CD14-positive monocyte (primary cell): ENCODE results near the gene TMEM187. TPM values are rescaled to one million over a fixed set of nuclear protein-coding genes. Genes with fewer than 3 reads are reported as not detected.
A peak's percentile ranks its signal among the peaks of the same experiment; 100 is the strongest.

Experiments used
- DNase-seq, 3 donors: peaks; one replicate each; pipeline ENCODE4 v3.0.0-alpha.2; 2011 to 2022
- H2AFZ ChIP-seq: 2 replicates; pipeline ENCODE4 v1.6.0; 2012; ENCODE audit warnings: mild to moderate bottlenecking, low read depth, low read length, inconsistent platforms; ENCODE audit not compliant: insufficient read depth, poor library complexity, severe bottlenecking
- H3K27ac ChIP-seq, 2 donors: 1 replicate in 1 of 2; 2 replicates in 1 of 2; pipeline ENCODE4 v1.5.1; 2012 to 2013; ENCODE audit warnings: low read length in 2 of 2, control low read depth in 1 of 2, inconsistent platforms in 1 of 2, low read depth in 1 of 2, mild to moderate bottlenecking in 1 of 2
- H3K27me3 ChIP-seq, 2 donors: one replicate each; pipeline versions ENCODE4 v1.6.0 to v1.6.1; 2011 to 2013; ENCODE audit warnings: low read length in 2 of 2; ENCODE audit not compliant: control insufficient read depth in 2 of 2, insufficient read depth in 2 of 2
- H3K36me3 ChIP-seq, 2 donors: replicated peaks in 1 of 2; 1 replicate in 1 of 2; 2 replicates in 1 of 2; pipeline versions ENCODE4 v1.5.1 to v1.6.1; 2012 to 2013; ENCODE audit warnings: low read length in 2 of 2, control low read depth in 1 of 2, inconsistent platforms in 1 of 2, mild to moderate bottlenecking in 1 of 2; ENCODE audit not compliant: insufficient read depth in 2 of 2, control insufficient read depth in 1 of 2
- H3K4me1 ChIP-seq, 2 donors: 1 replicate in 1 of 2; 2 replicates in 1 of 2; pipeline versions ENCODE4 v1.5.1 to v1.6.1; 2012 to 2013; ENCODE audit warnings: low read length in 2 of 2, control low read depth in 1 of 2, inconsistent platforms in 1 of 2, mild to moderate bottlenecking in 1 of 2, moderate library complexity in 1 of 2; ENCODE audit not compliant: insufficient read depth in 2 of 2, control insufficient read depth in 1 of 2
- H3K4me2 ChIP-seq: replicated peaks from 2 replicates; pipeline ENCODE3; 2012; ENCODE audit warnings: low read length, moderate library complexity, mild to moderate bottlenecking; ENCODE audit not compliant: poor library complexity, severe bottlenecking; ENCODE audit errors: extremely low read depth
- H3K4me3 ChIP-seq, 3 experiments: fragments of 200-600 bp in 1 of 3; sonication (generic) in 1 of 3; replicated peaks in 1 of 3; 1 replicate in 2 of 3; 2 replicates in 1 of 3; pipeline ENCODE4 v1.5.1; 2011 to 2013; ENCODE audit warnings: low read length in 3 of 3, mild to moderate bottlenecking in 3 of 3, control low read depth in 2 of 3, low read depth in 2 of 3, inconsistent platforms in 1 of 3, moderate library complexity in 1 of 3
- H3K79me2 ChIP-seq: 2 replicates; pipeline ENCODE4 v1.6.0; 2012; ENCODE audit warnings: mild to moderate bottlenecking, control low read depth, inconsistent platforms, low read length, moderate library complexity; ENCODE audit not compliant: insufficient read depth
- H3K9ac ChIP-seq: 2 replicates; pipeline ENCODE4 v1.6.0; 2017; ENCODE audit warnings: low read length, mild to moderate bottlenecking; ENCODE audit not compliant: insufficient read depth, poor library complexity, severe bottlenecking
- H3K9me3 ChIP-seq, 2 donors: replicated peaks in 1 of 2; 1 replicate in 1 of 2; 2 replicates in 1 of 2; pipeline versions ENCODE4 v1.5.1 to v1.6.1; 2012 to 2013; ENCODE audit warnings: low read length in 2 of 2, control low read depth in 1 of 2; ENCODE audit not compliant: control insufficient read depth in 1 of 2, insufficient read depth in 1 of 2
- H4K20me1 ChIP-seq: 2 replicates; pipeline ENCODE4 v1.6.0; 2012; ENCODE audit warnings: mild to moderate bottlenecking, low read length, control low read depth, moderate library complexity; ENCODE audit not compliant: insufficient read depth
- H3K27ac Mint-ChIP-seq, 7 donors: one replicate each; pipeline ENCODE4 v1.8.0; 2020; ENCODE audit warnings: mild to moderate bottlenecking in 7 of 7, mixed read lengths in 7 of 7, moderate library complexity in 6 of 7, inconsistent platforms in 2 of 7
- H3K27me3 Mint-ChIP-seq, 3 donors: one replicate each; pipeline ENCODE4 v1.8.0; 2021 to 2022; ENCODE audit warnings: low read depth in 3 of 3, mild to moderate bottlenecking in 3 of 3, mixed read lengths in 3 of 3, moderate library complexity in 3 of 3, inconsistent platforms in 1 of 3
- H3K36me3 Mint-ChIP-seq, 2 donors: one replicate each; pipeline ENCODE4 v1.8.0; 2020; ENCODE audit warnings: mixed read lengths in 2 of 2, inconsistent platforms in 1 of 2, mild to moderate bottlenecking in 1 of 2
- H3K4me1 Mint-ChIP-seq: one replicate; pipeline ENCODE4 v1.8.0; 2020; ENCODE audit warnings: mild to moderate bottlenecking, mixed read lengths
- H3K4me3 Mint-ChIP-seq, 2 donors: one replicate each; pipeline ENCODE4 v1.8.0; 2020; ENCODE audit warnings: mild to moderate bottlenecking in 2 of 2, mixed read lengths in 2 of 2, moderate library complexity in 1 of 2
- H3K9me3 Mint-ChIP-seq, 7 donors: one replicate each; pipeline ENCODE4 v1.8.0; 2020 to 2022; ENCODE audit warnings: mixed read lengths in 7 of 7, mild to moderate bottlenecking in 6 of 7, moderate library complexity in 6 of 7, inconsistent platforms in 2 of 7
- CTCF ChIP-seq: fragments of 200-600 bp; IDR thresholded peaks from one replicate; pipeline ENCODE4 v1.8.0; 2022; ENCODE audit warnings: antibody characterized with exemption, mild to moderate bottlenecking
- WGBS: methylation state at CpG from one replicate; pipeline ENCODE4 v1.1.5; 2013; ENCODE audit warnings: missing lambda C conversion rate; ENCODE audit not compliant: insufficient coverage; 5-methylcytosine and 5-hydroxymethylcytosine counted together
- intact Hi-C, 2 donors: fragments of 100-400 bp; cut with micrococcal nuclease; formaldehyde crosslinking; loops; one replicate each; pipeline versions ENCODE4 v1.15.0 to v1.15.1; 2023
- polyA plus RNA-seq, 3 donors: library from polyadenylated mRNA; depleted of rRNA in 1 of 3; unstranded in 2 of 3; stranded (reverse) in 1 of 3; fragments of 300-500 nt in 2 of 3; fragments of >200 nt in 1 of 3; fragmentation: Illumina TruSeq in 2 of 3; gene quantifications; 1 replicate in 2 of 3; 2 replicates in 1 of 3; pipeline ENCODE4 v1.2.3, GENCODE V29; 2012 to 2021

The TMEM187 gene
- polyA plus RNA-seq, 3 donors, result 2.8 to 10.3 (median 4.9) TPM

GRCh38 chrX:153960077-153960476 is 12.5 kb upstream of the TMEM187 start:
- Histone ChIP-seq H3K79me2 (peaks cover 39% of the 10 kb centered on the region), H3K9ac (no peak overlapping the region), H3K9me3 (no peaks in the 10 kb centered on the region), H4K20me1 (peaks cover 98% of the 10 kb centered on the region), H3K36me3 (peaks cover 96 to 97% of the 10 kb centered on the region in 2 donors), H3K27ac (no peak overlapping the region), H3K27me3 (no peaks in the 10 kb centered on the region), H3K4me3 (no peak overlapping the region), H3K4me2 (no peak overlapping the region), H2AFZ (no peak overlapping the region), H3K4me1 (no peaks in the 10 kb centered on the region)
- peak overlapping the region in 1 of 7 donors; percentile 70 for H3K27ac Mint-ChIP-seq
- H3K4me1 Mint-ChIP-seq, result no peaks in the 10 kb centered on the region
- H3K4me3 Mint-ChIP-seq, result no peak overlapping the region
- peaks cover 0 to 15% (median 0%) of the 10 kb centered on the region in 7 donors for H3K9me3 Mint-ChIP-seq
- peaks cover 66 to 97% of the 10 kb centered on the region in 2 donors for H3K36me3 Mint-ChIP-seq
- H3K27me3 Mint-ChIP-seq, result peaks cover 0 to 26% (median 0%) of the 10 kb centered on the region in 3 donors
- TF ChIP-seq CTCF, result no peak
- 100% methylated on average over 4 of the region's 16 CpGs for WGBS
- no peak for DNase-seq
- intact Hi-C loops, result no loop called here

- Histone ChIP-seq H3K27ac (no peak overlapping the region), H3K36me3 (peaks cover 88 to 97% of the 10 kb centered on the region in 2 donors)
- intact Hi-C loops, result no loop called here
Observed at GRCh38 chrX:153960786-153961185, 11.8 kb upstream of the TMEM187 start.

More at GRCh38 chrX:153960786-153961185, 11.8 kb upstream of the TMEM187 start:
- peaks cover 61 to 90% of the 10 kb centered on the region in 2 donors for H3K36me3 Mint-ChIP-seq
- H3K27me3 Mint-ChIP-seq, result peaks cover 0 to 25% (median 0%) of the 10 kb centered on the region in 3 donors
- no peak overlapping the region for H3K9ac ChIP-seq
- no peak overlapping the region for H2AFZ ChIP-seq
- DNase-seq, result no peak
- H3K4me1 ChIP-seq, result no peaks in the 10 kb centered on the region
- H3K4me3 Mint-ChIP-seq, result no peak overlapping the region
- WGBS, result 95% methylated on average over 10 of the region's 22 CpGs
- H3K4me1 Mint-ChIP-seq, result no peaks in the 10 kb centered on the region
- peaks cover 0 to 15% (median 0%) of the 10 kb centered on the region in 7 donors for H3K9me3 Mint-ChIP-seq
- no peak overlapping the region for H3K4me2 ChIP-seq
- H3K79me2 ChIP-seq, result peaks cover 46% of the 10 kb centered on the region
- TF ChIP-seq CTCF, result no peak
- no peak overlapping the region for H3K4me3 ChIP-seq
- H4K20me1 ChIP-seq, result peaks cover 98% of the 10 kb centered on the region
- H3K27ac Mint-ChIP-seq, result no peak overlapping the region
- H3K27me3 ChIP-seq, result no peaks in the 10 kb centered on the region
- H3K9me3 ChIP-seq, result no peaks in the 10 kb centered on the region
